Suprapubic skin (tissue), 4 donors: Measurements from ENCODE around the gene ARHGEF17. TPM values are rescaled to one million over a fixed set of nuclear protein-coding genes. Genes with fewer than 3 reads are reported as not detected.
A peak's percentile ranks its signal among the peaks of the same experiment; 100 is the strongest.

Experiments
- DNase-seq, 2 donors: peaks; one replicate each; pipeline ENCODE4 v3.0.0-alpha.2; 2019; ENCODE audit warnings: low spot score in 2 of 2
- H3K27ac ChIP-seq: fragments of 200-600 bp; sonication (generic); one replicate; pipeline ENCODE4 v1.5.1; 2019
- H3K27me3 ChIP-seq: fragments of 200-600 bp; sonication (generic); one replicate; pipeline ENCODE4 v1.5.1; 2019
- H3K36me3 ChIP-seq: fragments of 200-600 bp; sonication (generic); one replicate; pipeline ENCODE4 v1.5.1; 2019
- H3K4me1 ChIP-seq: fragments of 200-600 bp; sonication (generic); one replicate; pipeline ENCODE4 v1.5.1; 2019
- H3K4me3 ChIP-seq: fragments of 200-600 bp; sonication (generic); one replicate; pipeline ENCODE4 v1.5.1; 2019; ENCODE audit warnings: mild to moderate bottlenecking
- H3K9me3 ChIP-seq: fragments of 200-600 bp; sonication (generic); one replicate; pipeline ENCODE4 v1.5.1; 2019
- CTCF ChIP-seq, 2 donors: fragments of 200-600 bp in 1 of 2; fragments of 450-650 bp in 1 of 2; sonication (generic) in 1 of 2; IDR thresholded peaks; one replicate each; pipeline ENCODE4 v1.5.1; 2016 to 2019; ENCODE audit warnings: antibody characterized with exemption in 2 of 2, mild to moderate bottlenecking in 1 of 2, moderate library complexity in 1 of 2
- EP300 ChIP-seq: sonication (generic); formaldehyde crosslinking; IDR thresholded peaks from one replicate; pipeline ENCODE4 v1.6.1; 2017; ENCODE audit warnings: antibody characterized with exemption
- POLR2A ChIP-seq, 2 donors: fragments of 450-650 bp; IDR thresholded peaks; one replicate each; pipeline ENCODE4 v1.6.1; 2017; ENCODE audit warnings: antibody characterized with exemption in 2 of 2, mild to moderate bottlenecking in 2 of 2, moderate library complexity in 2 of 2
- POLR2AphosphoS5 ChIP-seq, 3 donors: sonication (generic); formaldehyde crosslinking; IDR thresholded peaks; one replicate each; pipeline ENCODE4 v1.6.1; 2017; ENCODE audit warnings: antibody characterized with exemption in 3 of 3
- WGBS: methylation state at CpG from one replicate; pipeline ENCODE4 v1.1.5; 2018; 5-methylcytosine and 5-hydroxymethylcytosine counted together
- total RNA-seq, 4 donors: library from RNA; depleted of rRNA; stranded (reverse); fragments of >200 nt; gene quantifications; one replicate each; pipeline ENCODE4 v1.1.0, GENCODE V29; 2016

ARHGEF17 gene
- total RNA-seq, 4 donors from 2014 or later: 8.3 to 25.0 (median 9.7) TPM

- Histone ChIP-seq H3K27ac (no peak overlapping the region), H3K4me1 (peaks cover 5% of the 10 kb centered on the region), H3K27me3 (peaks cover 30% of the 10 kb centered on the region), H3K36me3 (no peaks in the 10 kb centered on the region), H3K4me3 (no peak overlapping the region), H3K9me3 (no peaks in the 10 kb centered on the region)
- peak in 1 of 2 donors; percentile 20 for DNase-seq
- 78% methylated on average over 2 of the region's 2 CpGs for WGBS
- TF ChIP-seq CTCF (IDR thresholded peaks at IDR 0.05) (no peak), EP300 (no peak), POLR2AphosphoS5 (IDR thresholded peaks at IDR 0.05) (no peak), POLR2A (IDR thresholded peaks at IDR 0.05) (no peak)
These were observed 44.4 kb upstream of the ARHGEF17 start for GRCh38 chr11:73263640-73264039.

- H3K4me1 ChIP-seq: peaks cover 5% of the 10 kb centered on the region
- no peak overlapping the region for H3K4me3 ChIP-seq
- no peaks in the 10 kb centered on the region for H3K36me3 ChIP-seq
- TF ChIP-seq POLR2A (IDR thresholded peaks at IDR 0.05) (no peak), EP300 (no peak), POLR2AphosphoS5 (IDR thresholded peaks at IDR 0.05) (no peak), CTCF (IDR thresholded peaks at IDR 0.05) (no peak)
- no peaks in the 10 kb centered on the region for H3K9me3 ChIP-seq
- WGBS: 86% methylated on average over 3 of the region's 4 CpGs
- no peak for DNase-seq
- peaks cover 30% of the 10 kb centered on the region for H3K27me3 ChIP-seq
- H3K27ac ChIP-seq: no peak overlapping the region
These were observed 42.7 kb upstream of the ARHGEF17 start for GRCh38 chr11:73265278-73265810.

GRCh38 chr11:73265853-73266645, 42.0 kb upstream of the ARHGEF17 start:
- peaks cover 30% of the 10 kb centered on the region for H3K27me3 ChIP-seq
- H3K4me3 ChIP-seq: no peak overlapping the region
- TF ChIP-seq POLR2A (IDR thresholded peaks at IDR 0.05): no peak
- TF ChIP-seq CTCF (IDR thresholded peaks at IDR 0.05): no peak
- no peak for TF ChIP-seq POLR2AphosphoS5 (IDR thresholded peaks at IDR 0.05)
- TF ChIP-seq EP300: no peak
- no peak overlapping the region for H3K27ac ChIP-seq
- no peaks in the 10 kb centered on the region for H3K9me3 ChIP-seq
- H3K36me3 ChIP-seq: no peaks in the 10 kb centered on the region
- peak in 1 of 2 donors; percentile 60 for DNase-seq
- 82% methylated on average over 3 of the region's 3 CpGs for WGBS
- H3K4me1 ChIP-seq: peaks cover 5% of the 10 kb centered on the region

DNA sequence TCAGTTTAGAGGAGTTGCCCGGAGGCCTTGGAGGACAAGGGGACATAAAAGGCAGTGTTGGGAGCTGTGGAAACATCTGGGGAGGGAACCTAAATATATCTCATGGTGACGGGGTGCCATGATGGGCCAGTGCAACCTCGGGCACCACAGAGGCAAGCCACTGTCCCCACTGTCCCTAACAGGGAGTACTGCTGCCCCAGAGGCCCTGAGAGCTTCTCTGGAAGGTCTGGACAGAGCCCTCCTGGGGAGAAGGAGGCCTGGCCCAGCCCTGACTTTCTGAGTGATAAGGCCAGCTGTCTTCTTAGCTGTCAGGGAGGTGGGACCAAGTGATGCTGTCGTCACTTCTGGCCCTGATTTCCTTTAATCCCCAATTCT, 41.4 kb upstream of the ARHGEF17 start:
- no peak overlapping the region for H3K4me3 ChIP-seq
- 85% methylated on average over 4 of the region's 4 CpGs for WGBS
- no peaks in the 10 kb centered on the region for H3K36me3 ChIP-seq
- peak in 1 of 2 donors; percentile 59 for DNase-seq
- H3K4me1 ChIP-seq: peaks cover 5% of the 10 kb centered on the region
- peaks cover 30% of the 10 kb centered on the region for H3K27me3 ChIP-seq
- H3K9me3 ChIP-seq: no peaks in the 10 kb centered on the region
- TF ChIP-seq POLR2AphosphoS5 (IDR thresholded peaks at IDR 0.05) (no peak), EP300 (no peak), POLR2A (IDR thresholded peaks at IDR 0.05) (no peak), CTCF (IDR thresholded peaks at IDR 0.05) (no peak)
- H3K27ac ChIP-seq: no peak overlapping the region

DNA sequence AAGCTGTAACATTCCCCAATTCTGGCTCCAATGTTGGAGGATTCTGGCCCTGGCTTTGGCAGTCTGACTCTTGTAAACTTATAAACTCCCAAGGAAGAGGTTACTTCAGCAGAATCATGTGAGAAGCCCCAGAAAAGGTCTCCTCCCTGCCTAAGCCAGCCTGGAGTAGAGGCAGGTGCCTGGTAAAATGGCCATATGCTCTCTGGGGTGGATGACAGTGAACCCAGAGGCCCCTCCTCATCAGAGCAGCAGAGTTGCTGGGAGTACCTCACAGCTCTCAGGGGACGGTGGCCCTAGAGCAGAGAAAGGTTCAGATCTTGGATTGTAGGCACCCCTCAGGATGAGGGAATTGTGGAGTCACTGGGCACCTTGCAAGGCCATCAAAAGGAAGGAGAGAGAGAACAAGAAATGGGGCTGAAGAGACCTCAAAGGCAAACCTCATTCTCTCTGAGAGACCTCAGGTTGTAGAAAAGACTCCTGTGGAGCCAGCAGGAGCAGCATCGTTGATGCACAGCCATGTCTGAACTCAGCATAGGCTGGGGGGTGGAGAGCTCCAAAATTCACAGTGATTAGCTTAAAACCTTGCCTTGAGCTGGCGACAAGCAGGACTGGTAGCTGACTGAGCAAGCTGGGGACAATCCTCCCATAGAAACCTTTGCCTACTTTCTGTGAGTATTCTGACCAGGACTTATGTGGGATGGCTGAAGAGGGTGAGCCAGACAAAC, 40.8 kb upstream of the ARHGEF17 start:
- H3K9me3 ChIP-seq: no peaks in the 10 kb centered on the region
- DNase-seq: peak in 1 of 2 donors; percentile 31
- WGBS: 80% methylated on average over 2 of the region's 3 CpGs
- H3K27ac ChIP-seq: no peak overlapping the region
- no peak overlapping the region for H3K4me3 ChIP-seq
- H3K4me1 ChIP-seq: peaks cover 5% of the 10 kb centered on the region
- TF ChIP-seq POLR2A (IDR thresholded peaks at IDR 0.05) (no peak), POLR2AphosphoS5 (IDR thresholded peaks at IDR 0.05) (no peak), CTCF (IDR thresholded peaks at IDR 0.05) (no peak), EP300 (no peak)
- H3K36me3 ChIP-seq: no peaks in the 10 kb centered on the region
- H3K27me3 ChIP-seq: peaks cover 30% of the 10 kb centered on the region
